MM.1S (cell line): Measurements from ENCODE around the gene GRIN1.

ENCODE experiments used
- DNase-seq: peaks from one replicate; pipeline ENCODE4 v3.0.0-alpha.2; 2015
- H2AFZ ChIP-seq: fragments of 300-600 bp; sonication (generic); 2 replicates; pipeline ENCODE4 v1.6.0; 2016; ENCODE audit warnings: antibody characterized with exemption, low read length
- H3F3A ChIP-seq: fragments of 300-600 bp; sonication (generic); 2 replicates; pipeline ENCODE4 v1.6.1; 2016; ENCODE audit warnings: mild to moderate bottlenecking, antibody characterized with exemption, low read length, moderate library complexity, mixed read lengths; ENCODE audit not compliant: insufficient read depth
- H3K27ac ChIP-seq: fragments of 300-600 bp; sonication (generic); 2 replicates; pipeline ENCODE4 v1.5.1; 2016; ENCODE audit warnings: mild to moderate bottlenecking, low read length
- H3K27me3 ChIP-seq: fragments of 300-600 bp; sonication (generic); replicated peaks from 2 replicates; pipeline ENCODE4 v1.6.0; 2016; ENCODE audit warnings: low read length; ENCODE audit not compliant: insufficient read depth
- H3K36me3 ChIP-seq: fragments of 300-600 bp; sonication (generic); replicated peaks from 2 replicates; pipeline ENCODE4 v1.6.1; 2016; ENCODE audit warnings: mild to moderate bottlenecking, low read length, mixed read lengths; ENCODE audit not compliant: insufficient read depth
- H3K4me1 ChIP-seq: fragments of 300-600 bp; sonication (generic); 2 replicates; pipeline ENCODE4 v1.6.1; 2016; ENCODE audit warnings: low read length, mixed read lengths
- H3K4me2 ChIP-seq: fragments of 300-600 bp; sonication (generic); 2 replicates; pipeline ENCODE4 v1.6.0; 2016; ENCODE audit warnings: low read depth, low read length
- H3K4me3 ChIP-seq: fragments of 300-600 bp; sonication (generic); 2 replicates; pipeline ENCODE4 v1.5.1; 2016; ENCODE audit warnings: low read length, mixed read lengths
- H3K79me2 ChIP-seq: fragments of 300-600 bp; sonication (generic); 2 replicates; pipeline ENCODE4 v1.6.1; 2016; ENCODE audit warnings: mixed run types, low read length, mixed read lengths
- H3K9ac ChIP-seq: fragments of 300-600 bp; sonication (generic); 2 replicates; pipeline ENCODE4 v1.6.1; 2016; ENCODE audit warnings: low read length, mixed read lengths
- H3K9me2 ChIP-seq: fragments of 300-600 bp; sonication (generic); replicated peaks from 2 replicates; pipeline ENCODE4 v1.6.1; 2016; ENCODE audit warnings: mild to moderate bottlenecking, low read length, mixed read lengths; ENCODE audit not compliant: insufficient read depth
- H3K9me3 ChIP-seq: fragments of 300-600 bp; sonication (generic); replicated peaks from 2 replicates; pipeline ENCODE4 v1.6.1; 2016; ENCODE audit warnings: mild to moderate bottlenecking, low read length, mixed read lengths; ENCODE audit not compliant: insufficient read depth
- H4K20me1 ChIP-seq: fragments of 300-600 bp; sonication (generic); 2 replicates; pipeline ENCODE4 v1.6.1; 2016; ENCODE audit warnings: mild to moderate bottlenecking, low read length, moderate library complexity, mixed read lengths; ENCODE audit not compliant: insufficient read depth
- CTCF ChIP-seq: fragments of 300-600 bp; sonication (generic); IDR thresholded peaks from 2 replicates; pipeline ENCODE4 v1.5.1; 2016; ENCODE audit warnings: antibody characterized with exemption, low read length, mixed read lengths
- EZH2 ChIP-seq: fragments of 300-600 bp; sonication (generic); optimal IDR thresholded peaks from 2 replicates; pipeline ENCODE3; 2017; ENCODE audit warnings: low read depth, mild to moderate bottlenecking, antibody characterized with exemption, low read length, mixed read lengths
- EZH2phosphoT487 ChIP-seq: fragments of 300-600 bp; sonication (generic); IDR thresholded peaks from 2 replicates; pipeline ENCODE4 v1.6.1; 2018; ENCODE audit warnings: antibody characterized with exemption, low read length

GRIN1 gene

GRCh38 chr9:137168573-137168903 is 29.6 kb downstream of the GRIN1 start:
- peaks cover 86% of the 10 kb centered on the region for H3K27me3 ChIP-seq
- H3K9me2 ChIP-seq: no peaks in the 10 kb centered on the region
- H3K9ac ChIP-seq: no peak overlapping the region
- H3K4me3 ChIP-seq: no peak overlapping the region; the same call in 1 of the 2 replicates
- H2AFZ ChIP-seq: no peak overlapping the region
- H3K36me3 ChIP-seq: no peaks in the 10 kb centered on the region
- peak overlapping the region; percentile 72; the same call in 1 of the 2 replicates for H3K4me2 ChIP-seq
- H3F3A ChIP-seq: no peaks in the 10 kb centered on the region
- no peaks in the 10 kb centered on the region for H4K20me1 ChIP-seq
- H3K4me1 ChIP-seq: no peaks in the 10 kb centered on the region
- H3K27ac ChIP-seq: no peak overlapping the region
- H3K79me2 ChIP-seq: no peaks in the 10 kb centered on the region
- no peak for TF ChIP-seq EZH2phosphoT487
- no peak for TF ChIP-seq CTCF
- no peak for TF ChIP-seq EZH2
- no peak for DNase-seq
- no peaks in the 10 kb centered on the region for H3K9me3 ChIP-seq

- Histone ChIP-seq H3K9me2 (no peaks in the 10 kb centered on the region), H3K27me3 (peaks cover 79% of the 10 kb centered on the region), H3K4me3 (peak overlapping the region; percentile 41; the same call in 1 of the 2 replicates), H3K27ac (no peak overlapping the region), H3K9ac (no peak overlapping the region), H3K9me3 (no peaks in the 10 kb centered on the region), H3K36me3 (no peaks in the 10 kb centered on the region), H3K4me1 (no peaks in the 10 kb centered on the region), H3K79me2 (no peaks in the 10 kb centered on the region), H3K4me2 (peak overlapping the region; percentile 72; the same call in 1 of the 2 replicates), H2AFZ (no peak overlapping the region), H3F3A (no peaks in the 10 kb centered on the region), H4K20me1 (no peaks in the 10 kb centered on the region)
- TF ChIP-seq EZH2 (no peak), EZH2phosphoT487 (no peak), CTCF (no peak)
- peak; percentile 50 for DNase-seq
These were observed 30.2 kb downstream of the GRIN1 start for GRCh38 chr9:137168904-137169856.

GRCh38 chr9:137169896-137170358 is 31.0 kb downstream of the GRIN1 start, which contains the start of gene LRRC26:
LRRC26 (minus strand) TSS chr9:137170051; CDS start chr9:137169943, 108 bp downstream.
- H3K36me3 ChIP-seq: no peaks in the 10 kb centered on the region
- no peak within 1 kb of the TSS for H2AFZ ChIP-seq
- no peaks in the 10 kb centered on the region for H3F3A ChIP-seq
- H4K20me1 ChIP-seq: no peaks in the 10 kb centered on the region
- no peaks in the 10 kb centered on the region for H3K4me1 ChIP-seq
- peaks cover 72% of the 10 kb centered on the region for H3K27me3 ChIP-seq
- peak within 1 kb of the TSS; percentile 41; the same call in 1 of the 2 replicates for H3K4me3 ChIP-seq
- no peaks in the 10 kb centered on the region for H3K9me3 ChIP-seq
- no peak within 1 kb of the TSS for H3K9ac ChIP-seq
- peak within 1 kb of the TSS; percentile 72; the same call in 1 of the 2 replicates for H3K4me2 ChIP-seq
- DNase-seq: no peak
- H3K27ac ChIP-seq: no peak within 1 kb of the TSS
- no peak for TF ChIP-seq CTCF
- no peak for TF ChIP-seq EZH2
- TF ChIP-seq EZH2phosphoT487: no peak
- no peaks in the 10 kb centered on the region for H3K9me2 ChIP-seq
- H3K79me2 ChIP-seq: no peaks in the 10 kb centered on the region
